ENCODE data around the gene KRT15. TPM values are rescaled to one million over a fixed set of nuclear protein-coding genes. Genes with fewer than 3 reads are reported as not detected.
A peak's percentile ranks its signal among the peaks of the same experiment; 100 is the strongest.

Gene KRT15
- total and polyA plus RNA-seq, 9 of the 15 experiments (the other 6 are each of a cell fraction or from before 2014, with no cell fraction given) = 0.28 to 4.4 (median 0.56) TPM

GRCh38 chr17:41530062-41531048 is 11.7 kb upstream of the KRT15 start (continued):
- TF ChIP-seq ZBTB49 (CRISPR knock-in tag; IDR thresholded peaks at IDR 0.05; ENCODE audit: borderline replicate concordance) (no peak), ZNF175 (CRISPR knock-in tag; IDR thresholded peaks at IDR 0.05; ENCODE audit: low read depth) (no peak; the same call in 1 of the 2 replicates), FOXO4 (CRISPR knock-in tag; IDR thresholded peaks at IDR 0.05) (no peak), TAF1 (IDR thresholded peaks at IDR 0.05; ENCODE audit: control insufficient read depth, extremely low read depth, insufficient read depth, low read length, severe bottlenecking) (peak; percentile 38), ZNF561 (CRISPR knock-in tag; conservative IDR thresholded peaks at IDR 0.05) (no peak), HDAC2 (IDR thresholded peaks at IDR 0.05) (peak; percentile 60), ZBED1 (IDR thresholded peaks at IDR 0.05) (no peak), TAF9B (IDR thresholded peaks at IDR 0.05; ENCODE audit: partially characterized antibody) (peak; percentile 51), ARID2 (IDR thresholded peaks at IDR 0.05) (no peak), ILF3 (IDR thresholded peaks at IDR 0.05; ENCODE audit: borderline replicate concordance) (no peak), ZNF212 (CRISPR knock-in tag; IDR thresholded peaks at IDR 0.05) (0 out of 2 replicates have a peak, but pooled peaks have one; percentile 24), DNMT1 (IDR thresholded peaks at IDR 0.05) (no peak), MEF2D (tag; conservative IDR thresholded peaks at IDR 0.05; ENCODE audit: low read depth) (no peak), CTBP1 (IDR thresholded peaks at IDR 0.05; ENCODE audit: borderline replicate concordance) (peak; percentile 91), MTA1 (IDR thresholded peaks at IDR 0.05; ENCODE audit: borderline replicate concordance) (peak; percentile 73; the same call in 1 of the 2 replicates), RERE (CRISPR knock-in tag; IDR thresholded peaks at IDR 0.05; ENCODE audit: borderline replicate concordance) (no peak), ZNF146 (CRISPR knock-in tag; IDR thresholded peaks at IDR 0.05; ENCODE audit: unreplicated experiment) (no peak), NBN (IDR thresholded peaks at IDR 0.05; ENCODE audit: low read depth) (0 out of 2 replicates have a peak, but pooled peaks have one; percentile 29), HDAC8 (tag; IDR thresholded peaks at IDR 0.05) (no peak)
